ENCODE measurements around the gene TTC34. TPM values are rescaled to one million over a fixed set of nuclear protein-coding genes. Genes with fewer than 3 reads are reported as not detected.
"Not testable (repeated sequence)": the region's sequence is repeated elsewhere in the genome, so short reads cannot be mapped to it uniquely, and the experiment has no call there.

Gene TTC34
- total and polyA plus RNA-seq, 2 donors (not counting 1 experiment from before 2014, with no cell fraction given) = 0.05 to 0.17 TPM

DNA sequence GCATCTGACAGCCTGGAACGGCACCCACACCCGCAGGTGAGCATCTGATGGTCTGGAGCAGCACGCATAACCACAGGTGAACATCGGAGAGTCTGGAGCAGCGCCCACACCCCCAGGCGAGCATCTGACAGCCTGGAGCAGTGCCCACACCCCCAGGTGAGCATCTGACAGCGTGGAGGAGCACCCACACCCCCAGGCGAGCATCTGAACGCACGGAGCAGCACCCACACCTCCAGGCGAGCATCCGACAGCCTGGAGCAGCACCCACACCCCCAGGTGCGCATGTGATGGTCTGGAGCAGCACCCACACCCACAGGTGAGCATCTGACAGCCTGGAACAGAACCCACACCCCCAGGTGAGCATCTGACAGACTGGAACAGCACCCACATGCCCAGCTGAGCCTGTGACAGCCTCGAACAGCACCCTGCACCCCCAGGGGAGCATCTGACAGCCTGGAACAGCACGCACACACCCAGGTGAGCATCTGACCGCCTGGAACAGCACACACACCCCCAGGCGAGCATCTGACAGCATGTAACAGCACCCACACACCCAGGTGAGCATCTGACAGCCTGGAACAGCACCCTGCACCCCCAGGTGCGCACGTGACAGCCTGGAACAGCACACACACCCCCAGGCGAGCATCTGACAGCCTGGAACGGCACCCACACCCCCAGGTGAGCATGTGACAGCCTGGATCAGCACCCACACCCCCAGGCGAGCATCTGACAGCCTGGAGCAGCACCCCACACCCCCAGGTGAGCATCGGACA, 115.2 kb downstream of the TTC34 start:
- DNase-seq (ENCODE audit: low read depth in 2 of 2); H3K4me2 ChIP-seq (ENCODE audit: extremely low read depth, insufficient read depth, low read length); H3K9ac ChIP-seq (ENCODE audit: insufficient read depth, low read length); H3K27ac ChIP-seq (ENCODE audit: insufficient read depth, low read length); H3K4me1 ChIP-seq (ENCODE audit: control insufficient read depth, extremely low read depth, insufficient read depth, low read length); H3K79me2 ChIP-seq (ENCODE audit: control insufficient read depth, insufficient read depth, low read length); H3K27me3 ChIP-seq (ENCODE audit: control insufficient read depth, insufficient read depth, low read length); H3K9me3 ChIP-seq (ENCODE audit: control insufficient read depth, insufficient read depth, low read depth, low read length); H3K36me3 ChIP-seq (ENCODE audit: control insufficient read depth, insufficient read depth, low read length); H2AFZ ChIP-seq (ENCODE audit: low read length); H4K20me1 ChIP-seq (ENCODE audit: control insufficient read depth, extremely low read depth, insufficient read depth, low read length); H3K4me3 ChIP-seq (replicated peaks in 1 of 4; ENCODE audit: control extremely low read depth in 1 of 4, insufficient read depth in 1 of 4, low read depth in 3 of 4, low read length in 4 of 4): not testable (repeated sequence)

DNA sequence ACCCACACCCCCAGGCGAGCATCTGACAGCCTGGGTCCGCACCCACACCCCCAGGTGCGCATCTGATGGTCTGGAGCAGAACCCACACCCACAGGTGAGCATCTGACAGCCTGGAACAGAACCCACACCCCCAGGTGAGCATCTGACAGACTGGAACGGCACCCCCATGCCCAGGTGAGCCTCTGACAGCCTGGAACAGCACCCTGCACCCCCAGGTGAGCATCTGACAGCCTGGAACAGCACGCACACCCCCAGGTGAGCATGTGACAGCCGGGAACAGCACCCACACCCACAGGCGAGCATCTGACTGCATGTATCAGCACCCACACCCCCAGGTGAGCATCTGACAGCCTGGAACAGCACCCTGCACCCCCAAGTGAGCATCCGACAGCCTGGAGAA, 115.8 kb downstream of the TTC34 start:
- not testable (repeated sequence) for H4K20me1 ChIP-seq (ENCODE audit: control insufficient read depth, extremely low read depth, insufficient read depth, low read length); H3K4me1 ChIP-seq (ENCODE audit: control insufficient read depth, extremely low read depth, insufficient read depth, low read length); H3K27me3 ChIP-seq (ENCODE audit: control insufficient read depth, insufficient read depth, low read length); H3K9ac ChIP-seq (ENCODE audit: insufficient read depth, low read length); H3K4me2 ChIP-seq (ENCODE audit: extremely low read depth, insufficient read depth, low read length); DNase-seq (ENCODE audit: low read depth in 2 of 2); H2AFZ ChIP-seq (ENCODE audit: low read length); H3K36me3 ChIP-seq (ENCODE audit: control insufficient read depth, insufficient read depth, low read length); H3K79me2 ChIP-seq (ENCODE audit: control insufficient read depth, insufficient read depth, low read length); H3K4me3 ChIP-seq (replicated peaks in 1 of 4; ENCODE audit: control extremely low read depth in 1 of 4, insufficient read depth in 1 of 4, low read depth in 3 of 4, low read length in 4 of 4); H3K9me3 ChIP-seq (ENCODE audit: control insufficient read depth, insufficient read depth, low read depth, low read length); H3K27ac ChIP-seq (ENCODE audit: insufficient read depth, low read length)

GRCh38 chr1:2684878-2685277, 116.6 kb downstream of the TTC34 start:
- H3K36me3 ChIP-seq (ENCODE audit: control insufficient read depth, insufficient read depth, low read length); H3K27me3 ChIP-seq (ENCODE audit: control insufficient read depth, insufficient read depth, low read length); H3K4me2 ChIP-seq (ENCODE audit: extremely low read depth, insufficient read depth, low read length); H3K79me2 ChIP-seq (ENCODE audit: control insufficient read depth, insufficient read depth, low read length); H3K4me3 ChIP-seq (replicated peaks in 1 of 4; ENCODE audit: control extremely low read depth in 1 of 4, insufficient read depth in 1 of 4, low read depth in 3 of 4, low read length in 4 of 4); H3K27ac ChIP-seq (ENCODE audit: insufficient read depth, low read length); H3K4me1 ChIP-seq (ENCODE audit: control insufficient read depth, extremely low read depth, insufficient read depth, low read length); H2AFZ ChIP-seq (ENCODE audit: low read length); H3K9ac ChIP-seq (ENCODE audit: insufficient read depth, low read length); H4K20me1 ChIP-seq (ENCODE audit: control insufficient read depth, extremely low read depth, insufficient read depth, low read length); DNase-seq (ENCODE audit: low read depth in 2 of 2); H3K9me3 ChIP-seq (ENCODE audit: control insufficient read depth, insufficient read depth, low read depth, low read length): not testable (repeated sequence)

GRCh38 chr1:2684000-2684399, 117.5 kb downstream of the TTC34 start:
- H3K79me2 ChIP-seq (ENCODE audit: control insufficient read depth, insufficient read depth, low read length); H3K9me3 ChIP-seq (ENCODE audit: control insufficient read depth, insufficient read depth, low read depth, low read length); H2AFZ ChIP-seq (ENCODE audit: low read length); H4K20me1 ChIP-seq (ENCODE audit: control insufficient read depth, extremely low read depth, insufficient read depth, low read length); H3K4me1 ChIP-seq (ENCODE audit: control insufficient read depth, extremely low read depth, insufficient read depth, low read length); H3K4me3 ChIP-seq (replicated peaks in 1 of 4; ENCODE audit: control extremely low read depth in 1 of 4, insufficient read depth in 1 of 4, low read depth in 3 of 4, low read length in 4 of 4); H3K4me2 ChIP-seq (ENCODE audit: extremely low read depth, insufficient read depth, low read length); DNase-seq (ENCODE audit: low read depth in 2 of 2); H3K36me3 ChIP-seq (ENCODE audit: control insufficient read depth, insufficient read depth, low read length); H3K27me3 ChIP-seq (ENCODE audit: control insufficient read depth, insufficient read depth, low read length); H3K9ac ChIP-seq (ENCODE audit: insufficient read depth, low read length); H3K27ac ChIP-seq (ENCODE audit: insufficient read depth, low read length): not testable (repeated sequence)

GRCh38 chr1:2683321-2683741, 118.2 kb downstream of the TTC34 start:
- not testable (repeated sequence) for H3K4me1 ChIP-seq (ENCODE audit: control insufficient read depth, extremely low read depth, insufficient read depth, low read length); H3K9ac ChIP-seq (ENCODE audit: insufficient read depth, low read length); H2AFZ ChIP-seq (ENCODE audit: low read length); H3K4me2 ChIP-seq (ENCODE audit: extremely low read depth, insufficient read depth, low read length); H3K79me2 ChIP-seq (ENCODE audit: control insufficient read depth, insufficient read depth, low read length); H3K9me3 ChIP-seq (ENCODE audit: control insufficient read depth, insufficient read depth, low read depth, low read length); H4K20me1 ChIP-seq (ENCODE audit: control insufficient read depth, extremely low read depth, insufficient read depth, low read length); H3K4me3 ChIP-seq (replicated peaks in 1 of 4; ENCODE audit: control extremely low read depth in 1 of 4, insufficient read depth in 1 of 4, low read depth in 3 of 4, low read length in 4 of 4); H3K36me3 ChIP-seq (ENCODE audit: control insufficient read depth, insufficient read depth, low read length); H3K27ac ChIP-seq (ENCODE audit: insufficient read depth, low read length); H3K27me3 ChIP-seq (ENCODE audit: control insufficient read depth, insufficient read depth, low read length); DNase-seq (ENCODE audit: low read depth in 2 of 2)

GRCh38 chr1:2682879-2683278, 118.6 kb downstream of the TTC34 start:
- H3K27me3 ChIP-seq (ENCODE audit: control insufficient read depth, insufficient read depth, low read length); H3K9me3 ChIP-seq (ENCODE audit: control insufficient read depth, insufficient read depth, low read depth, low read length); H3K27ac ChIP-seq (ENCODE audit: insufficient read depth, low read length); DNase-seq (ENCODE audit: low read depth in 2 of 2); H3K4me2 ChIP-seq (ENCODE audit: extremely low read depth, insufficient read depth, low read length); H3K9ac ChIP-seq (ENCODE audit: insufficient read depth, low read length); H2AFZ ChIP-seq (ENCODE audit: low read length); H3K79me2 ChIP-seq (ENCODE audit: control insufficient read depth, insufficient read depth, low read length); H3K4me3 ChIP-seq (replicated peaks in 1 of 4; ENCODE audit: control extremely low read depth in 1 of 4, insufficient read depth in 1 of 4, low read depth in 3 of 4, low read length in 4 of 4); H3K4me1 ChIP-seq (ENCODE audit: control insufficient read depth, extremely low read depth, insufficient read depth, low read length); H4K20me1 ChIP-seq (ENCODE audit: control insufficient read depth, extremely low read depth, insufficient read depth, low read length); H3K36me3 ChIP-seq (ENCODE audit: control insufficient read depth, insufficient read depth, low read length): not testable (repeated sequence)

GRCh38 chr1:2676726-2677125, 124.8 kb downstream of the TTC34 start:
- not testable (repeated sequence) for H3K4me3 ChIP-seq (replicated peaks in 1 of 4; ENCODE audit: control extremely low read depth in 1 of 4, insufficient read depth in 1 of 4, low read depth in 3 of 4, low read length in 4 of 4); H3K36me3 ChIP-seq (ENCODE audit: control insufficient read depth, insufficient read depth, low read length); H3K9ac ChIP-seq (ENCODE audit: insufficient read depth, low read length); H4K20me1 ChIP-seq (ENCODE audit: control insufficient read depth, extremely low read depth, insufficient read depth, low read length); DNase-seq (ENCODE audit: low read depth in 2 of 2); H3K27ac ChIP-seq (ENCODE audit: insufficient read depth, low read length); H2AFZ ChIP-seq (ENCODE audit: low read length); H3K4me1 ChIP-seq (ENCODE audit: control insufficient read depth, extremely low read depth, insufficient read depth, low read length); H3K27me3 ChIP-seq (ENCODE audit: control insufficient read depth, insufficient read depth, low read length); H3K4me2 ChIP-seq (ENCODE audit: extremely low read depth, insufficient read depth, low read length); H3K9me3 ChIP-seq (ENCODE audit: control insufficient read depth, insufficient read depth, low read depth, low read length); H3K79me2 ChIP-seq (ENCODE audit: control insufficient read depth, insufficient read depth, low read length)

All from fibroblast of lung (primary cell).